Activated CD4-positive, alpha-beta T cell treated with anti-CD3 and anti-CD28 coated beads, Interleukin-2, amount 50 U/mL, for 24 hours (primary cell): ENCODE measurements around the gene RAB3GAP1.

Experiments used
- DNase-seq, 2 donors: peaks; one replicate each; pipeline ENCODE4 v3.0.0-alpha.2; 2020; ENCODE audit warnings: low read depth in 1 of 2, low spot score in 1 of 2

RAB3GAP1 gene

GRCh38 chr2:135162377-135162776 lies 110.3 kb downstream of the RAB3GAP1 start:
- no peak for DNase-seq

- no peak for DNase-seq
Observed at GRCh38 chr2:135162786-135163185, 110.7 kb downstream of the RAB3GAP1 start.

GRCh38 chr2:135163306-135163705 lies 111.2 kb downstream of the RAB3GAP1 start:
- no peak for DNase-seq

GRCh38 chr2:135163901-135164300 lies 111.8 kb downstream of the RAB3GAP1 start:
- DNase-seq: no peak

- no peak for DNase-seq
Observed at GRCh38 chr2:135164431-135164830, 112.3 kb downstream of the RAB3GAP1 start.

- no peak for DNase-seq
Observed at GRCh38 chr2:135167273-135167672, 115.2 kb downstream of the RAB3GAP1 start.

- DNase-seq: no peak
Observed at GRCh38 chr2:135168204-135168856, 116.2 kb downstream of the RAB3GAP1 start.

- DNase-seq: no peak
Observed at GRCh38 chr2:135169900-135170753, 118.0 kb downstream of the RAB3GAP1 start.

- DNase-seq: no peak
Observed at GRCh38 chr2:135174049-135174809, 122.1 kb downstream of the RAB3GAP1 start.

- no peak for DNase-seq
Observed at GRCh38 chr2:135174810-135175093, 122.7 kb downstream of the RAB3GAP1 start.

- no peak for DNase-seq
Observed at GRCh38 chr2:135175177-135175576, 123.1 kb downstream of the RAB3GAP1 start.

- no peak for DNase-seq
Observed at GRCh38 chr2:135179689-135180088, 127.6 kb downstream of the RAB3GAP1 start.

GRCh38 chr2:135182190-135182589 lies 130.1 kb downstream of the RAB3GAP1 start:
- DNase-seq: no peak

GRCh38 chr2:135182601-135183000 lies 130.5 kb downstream of the RAB3GAP1 start:
- no peak for DNase-seq

- no peak for DNase-seq
Observed at GRCh38 chr2:135183822-135184221, 131.7 kb downstream of the RAB3GAP1 start.

GRCh38 chr2:135186054-135186453 lies 134.0 kb downstream of the RAB3GAP1 start:
- DNase-seq: no peak

GRCh38 chr2:135187270-135187669 lies 135.2 kb downstream of the RAB3GAP1 start:
- no peak for DNase-seq

GRCh38 chr2:135189148-135189547 lies 137.1 kb downstream of the RAB3GAP1 start:
- no peak for DNase-seq

- DNase-seq: no peak
Observed at GRCh38 chr2:135190799-135191198, 138.7 kb downstream of the RAB3GAP1 start.

- no peak for DNase-seq
Observed at GRCh38 chr2:135198481-135198880, 146.4 kb downstream of the RAB3GAP1 start.

GRCh38 chr2:135202751-135203150 lies 150.7 kb downstream of the RAB3GAP1 start:
- no peak for DNase-seq

- no peak for DNase-seq
Observed at GRCh38 chr2:135203944-135204343, 151.9 kb downstream of the RAB3GAP1 start.
